Mesenchymal stem cell (in vitro differentiated cells and primary cell): ENCODE data around the gene PFKFB4.
"Not testable (repeated sequence)": the region's sequence is repeated elsewhere in the genome, so short reads cannot be mapped to it uniquely, and the experiment has no call there.

Source experiments
- DNase-seq: peaks from one replicate; pipeline ENCODE4 v3.0.0-alpha.2; 2013
- H2AFZ ChIP-seq: one replicate; pipeline ENCODE4 v1.6.1; 2013; ENCODE audit warnings: low read depth, mild to moderate bottlenecking, control low read depth, inconsistent platforms, low read length, moderate library complexity
- H2AK5ac ChIP-seq: 2 replicates; pipeline ENCODE4 v1.6.1; 2013; ENCODE audit warnings: low read length, moderate library complexity, mild to moderate bottlenecking, inconsistent platforms; ENCODE audit not compliant: severe bottlenecking
- H2BK120ac ChIP-seq: one replicate; pipeline ENCODE4 v1.6.1; 2013; ENCODE audit warnings: low read depth, mild to moderate bottlenecking, inconsistent platforms, low read length, moderate library complexity
- H2BK12ac ChIP-seq, 2 experiments: one replicate each; pipeline ENCODE4 v1.6.1; 2013; ENCODE audit warnings: inconsistent platforms in 2 of 2, low read length in 2 of 2, mild to moderate bottlenecking in 2 of 2, moderate library complexity in 2 of 2, control low read depth in 1 of 2
- H2BK15ac ChIP-seq: one replicate; pipeline ENCODE4 v1.6.1; 2013; ENCODE audit warnings: mild to moderate bottlenecking, low read depth, inconsistent platforms; ENCODE audit not compliant: poor library complexity, severe bottlenecking
- H2BK5ac ChIP-seq: 2 replicates; pipeline ENCODE4 v1.6.1; 2013; ENCODE audit warnings: low read depth, mild to moderate bottlenecking, low read length, control low read depth, inconsistent platforms; ENCODE audit not compliant: poor library complexity, severe bottlenecking
- H3K14ac ChIP-seq, 2 experiments: one replicate each; pipeline ENCODE4 v1.6.1; 2013; ENCODE audit warnings: inconsistent platforms in 2 of 2, low read length in 2 of 2, control low read depth in 1 of 2, mild to moderate bottlenecking in 1 of 2, moderate library complexity in 1 of 2
- H3K18ac ChIP-seq, 2 experiments: one replicate each; pipeline ENCODE4 v1.6.1; 2013; ENCODE audit warnings: inconsistent platforms in 2 of 2, low read length in 2 of 2, control low read depth in 1 of 2, low read depth in 1 of 2, mild to moderate bottlenecking in 1 of 2
- H3K23ac ChIP-seq, 2 experiments: one replicate each; pipeline ENCODE4 v1.6.1; 2013; ENCODE audit warnings: inconsistent platforms in 2 of 2, low read length in 2 of 2, mild to moderate bottlenecking in 2 of 2, moderate library complexity in 2 of 2, control low read depth in 1 of 2
- H3K27ac ChIP-seq: 2 replicates; pipeline ENCODE4 v1.5.1; 2013; ENCODE audit warnings: mild to moderate bottlenecking, moderate library complexity, low read length, control low read depth, inconsistent platforms; ENCODE audit not compliant: poor library complexity, severe bottlenecking
- H3K27me3 ChIP-seq, 2 experiments: 2 replicates each; pipeline versions ENCODE4 v1.6.1 to v1.7.0; 2013; ENCODE audit warnings: low read length in 2 of 2, mild to moderate bottlenecking in 2 of 2, moderate library complexity in 2 of 2, control low read depth in 1 of 2, inconsistent platforms in 1 of 2; ENCODE audit not compliant: control insufficient read depth in 1 of 2, insufficient read depth in 1 of 2
- H3K36me3 ChIP-seq, 2 experiments: 2 replicates each; pipeline versions ENCODE4 v1.6.1 to v1.7.0; 2013; ENCODE audit warnings: low read length in 2 of 2, control low read depth in 1 of 2, inconsistent platforms in 1 of 2, low read depth in 1 of 2, mild to moderate bottlenecking in 1 of 2; ENCODE audit not compliant: insufficient read depth in 2 of 2, control insufficient read depth in 1 of 2
- H3K4ac ChIP-seq, 2 experiments: one replicate each; pipeline ENCODE4 v1.6.1; 2013; ENCODE audit warnings: inconsistent platforms in 2 of 2, low read length in 2 of 2, mild to moderate bottlenecking in 2 of 2, moderate library complexity in 2 of 2, control low read depth in 1 of 2, low read depth in 1 of 2
- H3K4me1 ChIP-seq: 2 replicates; pipeline ENCODE4 v1.6.1; 2013; ENCODE audit warnings: low read depth, low read length, control low read depth; ENCODE audit not compliant: control insufficient read depth, insufficient read depth
- H3K4me2 ChIP-seq: 2 replicates; pipeline ENCODE4 v1.6.1; 2013; ENCODE audit warnings: low read length, mild to moderate bottlenecking, inconsistent platforms; ENCODE audit not compliant: poor library complexity, severe bottlenecking
- H3K4me3 ChIP-seq, 2 experiments: 2 replicates each; pipeline versions ENCODE4 v1.5.1 to v1.7.0; 2013; ENCODE audit warnings: low read length in 2 of 2, mild to moderate bottlenecking in 2 of 2, control low read depth in 1 of 2, low read depth in 1 of 2; ENCODE audit not compliant: insufficient read depth in 1 of 2
- H3K79me1 ChIP-seq: replicated peaks from 2 replicates; pipeline ENCODE4 v1.6.1; 2013; ENCODE audit warnings: mild to moderate bottlenecking, control low read depth, low read length, inconsistent platforms; ENCODE audit not compliant: poor library complexity, severe bottlenecking
- H3K9ac ChIP-seq: 2 replicates; pipeline ENCODE4 v1.7.0; 2013; ENCODE audit warnings: mild to moderate bottlenecking, low read length, moderate library complexity
- H3K9me3 ChIP-seq: 2 replicates; pipeline ENCODE4 v1.7.0; 2013; ENCODE audit warnings: mild to moderate bottlenecking, low read length; ENCODE audit not compliant: control insufficient read depth
- H4K8ac ChIP-seq: one replicate; pipeline ENCODE4 v1.6.1; 2013; ENCODE audit warnings: inconsistent platforms, mild to moderate bottlenecking, low read length, moderate library complexity
- H4K91ac ChIP-seq: one replicate; pipeline ENCODE4 v1.6.1; 2013; ENCODE audit warnings: mild to moderate bottlenecking, low read length, inconsistent platforms
- WGBS: methylation state at CpG from one replicate; pipeline ENCODE4 v1.1.7; 2013; ENCODE audit warnings: mixed read lengths; 5-methylcytosine and 5-hydroxymethylcytosine counted together

The PFKFB4 gene

DNA sequence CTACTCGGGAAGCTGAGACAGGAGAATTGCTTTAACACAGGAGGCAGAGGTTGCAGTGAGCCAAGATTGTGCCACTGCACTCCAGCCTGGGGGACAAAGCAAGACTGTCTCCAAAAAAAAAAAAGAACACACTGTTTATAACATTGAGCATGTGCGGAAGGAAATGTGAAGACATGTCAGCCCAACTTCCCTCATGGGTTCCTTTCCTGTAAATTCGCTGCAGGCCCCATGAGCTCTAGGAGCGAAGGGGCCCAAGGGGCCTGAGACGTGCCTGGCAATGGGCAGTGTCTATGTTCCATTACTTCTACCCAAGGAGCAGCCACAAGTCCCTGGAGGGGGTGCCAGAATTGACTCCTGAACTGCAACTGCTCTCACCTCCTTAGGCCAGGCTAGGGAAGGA, 3.2 kb downstream of the PFKFB4 start:
- H3K4me3 ChIP-seq: no peak overlapping the region
- no peak overlapping the region for H4K91ac ChIP-seq
- H3K27ac ChIP-seq: no peak overlapping the region
- H3K4me1 ChIP-seq: peaks cover 32% of the 10 kb centered on the region
- H4K8ac ChIP-seq: no peak overlapping the region
- H2BK12ac ChIP-seq: no peak overlapping the region
- H3K18ac ChIP-seq: no peak overlapping the region
- H2AFZ ChIP-seq: no peak overlapping the region
- H3K4ac ChIP-seq: no peak overlapping the region
- WGBS: 92% methylated on average over 5 of the region's 5 CpGs
- H3K14ac ChIP-seq: no peak overlapping the region
- H2BK15ac ChIP-seq: no peak overlapping the region
- no peaks in the 10 kb centered on the region for H3K9me3 ChIP-seq
- H2BK120ac ChIP-seq: no peak overlapping the region
- H3K36me3 ChIP-seq: peaks cover 0 to 37% of the 10 kb centered on the region in 2 experiments
- no peaks in the 10 kb centered on the region for H3K27me3 ChIP-seq
- no peak overlapping the region for H3K23ac ChIP-seq
- no peak overlapping the region for H2AK5ac ChIP-seq
- no peak for DNase-seq
- H3K4me2 ChIP-seq: no peak overlapping the region
- H2BK5ac ChIP-seq: no peak overlapping the region
- peaks cover 27% of the 10 kb centered on the region for H3K79me1 ChIP-seq
- H3K9ac ChIP-seq: no peak overlapping the region

DNA sequence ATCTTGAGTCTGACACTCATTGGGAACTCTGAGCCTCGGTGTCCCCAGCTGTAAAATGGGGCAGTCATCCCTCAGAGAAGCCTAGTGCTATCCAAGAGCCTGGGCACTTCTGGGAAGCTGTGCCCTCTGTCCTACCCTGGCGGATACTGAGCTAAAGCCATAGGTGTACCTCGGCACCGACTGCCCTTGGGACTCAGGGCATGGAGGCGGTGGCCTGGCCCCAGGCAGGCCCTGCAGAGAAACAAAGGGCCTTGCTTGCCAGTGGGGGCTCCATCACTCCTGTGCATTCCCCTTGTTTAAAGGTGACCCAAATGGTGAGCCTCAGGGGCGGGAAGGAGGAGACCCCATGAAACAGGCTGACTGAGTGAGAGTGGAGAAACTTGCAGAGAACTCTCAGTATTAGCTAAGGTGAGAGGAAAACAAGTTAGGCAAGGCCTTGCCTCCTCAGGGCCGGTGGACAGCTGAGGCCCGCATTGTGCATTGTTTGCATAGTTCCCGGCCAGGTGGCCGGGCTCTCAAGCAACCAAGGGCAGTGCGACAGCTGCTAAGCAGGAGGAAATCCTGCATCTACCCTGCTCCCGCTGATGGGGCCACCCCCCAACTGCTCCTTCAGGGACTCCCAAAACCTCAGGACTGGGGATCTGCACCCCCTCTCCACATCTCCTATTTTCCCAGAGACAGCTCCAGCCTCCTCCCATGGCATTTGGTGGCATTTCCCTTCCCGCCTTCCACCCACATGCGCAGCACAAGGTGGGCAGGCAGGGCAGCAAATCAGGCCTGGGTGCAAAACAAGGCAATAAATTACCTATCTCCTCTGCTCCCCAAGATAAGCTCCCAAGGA, 4.3 kb downstream of the PFKFB4 start:
- WGBS: 90% methylated on average over 14 of the region's 14 CpGs
- H3K27ac ChIP-seq: no peak overlapping the region
- no peak overlapping the region for H2AFZ ChIP-seq
- H3K4me2 ChIP-seq: no peak overlapping the region
- H3K9me3 ChIP-seq: no peaks in the 10 kb centered on the region
- no peak overlapping the region for H3K23ac ChIP-seq
- no peak overlapping the region for H2BK5ac ChIP-seq
- H3K36me3 ChIP-seq: peaks cover 3 to 45% of the 10 kb centered on the region in 2 experiments
- H3K4me1 ChIP-seq: peaks cover 28% of the 10 kb centered on the region
- peak overlapping the region; percentile 36 for H4K91ac ChIP-seq
- no peak overlapping the region for H2BK120ac ChIP-seq
- H3K18ac ChIP-seq: no peak overlapping the region
- peak overlapping the region in 1 of 2 experiments; percentile 6 for H2BK12ac ChIP-seq
- no peak for DNase-seq
- no peak overlapping the region for H4K8ac ChIP-seq
- H2AK5ac ChIP-seq: no peak overlapping the region
- H3K14ac ChIP-seq: no peak overlapping the region
- no peak overlapping the region for H3K4me3 ChIP-seq
- no peak overlapping the region for H3K9ac ChIP-seq
- H3K4ac ChIP-seq: no peak overlapping the region
- peaks cover 27% of the 10 kb centered on the region for H3K79me1 ChIP-seq
- H2BK15ac ChIP-seq: no peak overlapping the region
- no peaks in the 10 kb centered on the region for H3K27me3 ChIP-seq

- Histone ChIP-seq H3K36me3 (peaks cover 5 to 51% of the 10 kb centered on the region in 2 experiments), H3K4me1 (peaks cover 25% of the 10 kb centered on the region), H3K79me1 (peaks cover 28% of the 10 kb centered on the region), H2AFZ (peak overlapping the region; percentile 2)
- H3K4ac ChIP-seq, H3K4me3 ChIP-seq, H3K27me3 ChIP-seq, H3K9ac ChIP-seq, H3K27ac ChIP-seq, H3K23ac ChIP-seq, H2BK15ac ChIP-seq, H3K18ac ChIP-seq, H3K14ac ChIP-seq, DNase-seq, H2BK5ac ChIP-seq, H2AK5ac ChIP-seq, H2BK120ac ChIP-seq, H2BK12ac ChIP-seq, H3K9me3 ChIP-seq, H3K4me2 ChIP-seq, H4K91ac ChIP-seq, H4K8ac ChIP-seq: not testable (repeated sequence)
- 98% methylated on average over 7 of the region's 7 CpGs for WGBS
Observed at GRCh38 chr3:48551651-48552050, 5.0 kb downstream of the PFKFB4 start.

GRCh38 chr3:48548729-48549705, 7.6 kb downstream of the PFKFB4 start:
- WGBS: 70% methylated on average over 10 of the region's 10 CpGs
- Histone ChIP-seq H3K23ac (no peak overlapping the region), H4K8ac (no peak overlapping the region), H3K79me1 (peaks cover 22% of the 10 kb centered on the region), H2BK120ac (no peak overlapping the region), H2BK5ac (no peak overlapping the region), H3K4me1 (peaks cover 13% of the 10 kb centered on the region), H3K14ac (no peak overlapping the region), H2AK5ac (peak overlapping the region; percentile 30), H3K4ac (no peak overlapping the region), H3K9me3 (no peaks in the 10 kb centered on the region), H3K27ac (no peak overlapping the region), H3K4me3 (no peak overlapping the region), H2AFZ (no peak overlapping the region), H3K36me3 (peaks cover 12 to 57% of the 10 kb centered on the region in 2 experiments), H3K18ac (no peak overlapping the region), H4K91ac (no peak overlapping the region), H2BK12ac (peak overlapping the region in 1 of 2 experiments; percentile 16), H3K9ac (peak overlapping the region; percentile 2), H2BK15ac (no peak overlapping the region), H3K27me3 (no peaks in the 10 kb centered on the region), H3K4me2 (no peak overlapping the region)
- peak; percentile 79 for DNase-seq
